ENCODE results near the gene KPNA1. TPM values are rescaled to one million over a fixed set of nuclear protein-coding genes. Genes with fewer than 3 reads are reported as not detected.
"Not testable (repeated sequence)": the region's sequence is repeated elsewhere in the genome, so short reads cannot be mapped to it uniquely, and the experiment has no call there.

Gene KPNA1
- total RNA-seq, 1 donor from 2014 or later, result 82.5 TPM

- no peaks in the 10 kb centered on the region for H3K9me3 Mint-ChIP-seq (ENCODE audit: low read depth)
- H3K27me3 Mint-ChIP-seq, result no peaks in the 10 kb centered on the region
- H3K27ac Mint-ChIP-seq, result no peak overlapping the region
- H3K4me1 Mint-ChIP-seq (ENCODE audit: low read depth), result peaks cover 14% of the 10 kb centered on the region
- no peak for DNase-seq (ENCODE audit: low spot score, unreplicated experiment)
- H3K36me3 Mint-ChIP-seq (ENCODE audit: insufficient read depth), result peaks cover 31% of the 10 kb centered on the region
- no peak overlapping the region for H3K4me3 Mint-ChIP-seq (ENCODE audit: low read depth)
- peak; percentile 57 for TF ChIP-seq CTCF (IDR thresholded peaks at IDR 0.05; ENCODE audit: unreplicated experiment)
Observed at GRCh38 chr3:122458992-122459391, 55.7 kb downstream of the KPNA1 start.

DNA sequence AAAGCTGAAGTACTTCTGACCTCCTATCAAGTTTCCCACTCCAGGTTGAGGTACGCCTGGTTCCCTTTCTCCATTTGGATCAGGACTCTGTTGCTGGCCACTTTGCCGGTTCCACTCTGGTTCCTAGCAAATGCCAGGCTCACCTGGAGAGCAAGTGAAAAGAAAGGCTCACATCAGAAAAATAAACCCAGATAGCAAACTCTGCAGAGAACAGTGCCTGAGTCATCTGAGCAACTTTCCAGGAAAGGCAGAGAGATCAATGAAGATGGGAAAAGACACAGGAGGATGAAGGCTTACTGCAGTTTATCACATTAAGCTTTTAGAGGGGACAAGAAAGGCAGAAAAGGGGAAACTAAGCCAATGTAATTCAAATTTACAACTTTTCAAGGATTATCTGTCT is 57.0 kb downstream of the KPNA1 start:
- Mint-ChIP-seq H3K27ac (peak overlapping the region; percentile 29), H3K9me3 (ENCODE audit: low read depth) (no peaks in the 10 kb centered on the region), H3K27me3 (no peaks in the 10 kb centered on the region), H3K4me3 (ENCODE audit: low read depth) (no peak overlapping the region), H3K36me3 (ENCODE audit: insufficient read depth) (peaks cover 28% of the 10 kb centered on the region), H3K4me1 (ENCODE audit: low read depth) (peaks cover 14% of the 10 kb centered on the region)
- no peak for DNase-seq (ENCODE audit: low spot score, unreplicated experiment)
- TF ChIP-seq CTCF (IDR thresholded peaks at IDR 0.05; ENCODE audit: unreplicated experiment), result no peak

GRCh38 chr3:122456074-122456473 is 58.7 kb downstream of the KPNA1 start:
- TF ChIP-seq CTCF (IDR thresholded peaks at IDR 0.05; ENCODE audit: unreplicated experiment), result no peak
- peaks cover 26% of the 10 kb centered on the region for H3K36me3 Mint-ChIP-seq (ENCODE audit: insufficient read depth)
- H3K27me3 Mint-ChIP-seq, result no peaks in the 10 kb centered on the region
- H3K27ac Mint-ChIP-seq, result no peak overlapping the region
- no peaks in the 10 kb centered on the region for H3K9me3 Mint-ChIP-seq (ENCODE audit: low read depth)
- no peak overlapping the region for H3K4me3 Mint-ChIP-seq (ENCODE audit: low read depth)
- H3K4me1 Mint-ChIP-seq (ENCODE audit: low read depth), result peaks cover 14% of the 10 kb centered on the region
- no peak for DNase-seq (ENCODE audit: low spot score, unreplicated experiment)

DNA sequence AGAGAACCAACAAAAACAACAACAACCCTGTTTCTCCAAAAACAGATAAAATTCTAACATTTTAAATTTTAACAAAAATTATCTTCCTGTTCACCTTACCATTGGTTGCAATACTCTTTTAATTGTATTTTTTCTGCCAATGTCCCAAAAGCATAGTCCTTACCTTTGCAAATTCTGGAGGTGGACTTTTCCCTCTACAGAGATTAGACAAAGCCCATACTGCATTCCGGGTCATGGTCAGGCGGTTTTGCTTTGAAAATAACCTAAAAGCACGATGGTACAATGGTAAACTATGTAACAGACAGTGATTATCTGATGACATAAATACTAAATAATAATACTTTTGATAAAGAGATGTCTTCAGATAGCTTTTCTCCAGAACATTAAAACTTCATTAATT is 63.4 kb downstream of the KPNA1 start:
- H3K36me3 Mint-ChIP-seq (ENCODE audit: insufficient read depth), result peaks cover 45% of the 10 kb centered on the region
- TF ChIP-seq CTCF (IDR thresholded peaks at IDR 0.05; ENCODE audit: unreplicated experiment), result no peak
- H3K9me3 Mint-ChIP-seq (ENCODE audit: low read depth), result peaks cover 6% of the 10 kb centered on the region
- no peaks in the 10 kb centered on the region for H3K27me3 Mint-ChIP-seq
- no peak overlapping the region for H3K4me3 Mint-ChIP-seq (ENCODE audit: low read depth)
- H3K27ac Mint-ChIP-seq, result no peak overlapping the region
- no peak for DNase-seq (ENCODE audit: low spot score, unreplicated experiment)
- peaks cover 3% of the 10 kb centered on the region for H3K4me1 Mint-ChIP-seq (ENCODE audit: low read depth)

DNA sequence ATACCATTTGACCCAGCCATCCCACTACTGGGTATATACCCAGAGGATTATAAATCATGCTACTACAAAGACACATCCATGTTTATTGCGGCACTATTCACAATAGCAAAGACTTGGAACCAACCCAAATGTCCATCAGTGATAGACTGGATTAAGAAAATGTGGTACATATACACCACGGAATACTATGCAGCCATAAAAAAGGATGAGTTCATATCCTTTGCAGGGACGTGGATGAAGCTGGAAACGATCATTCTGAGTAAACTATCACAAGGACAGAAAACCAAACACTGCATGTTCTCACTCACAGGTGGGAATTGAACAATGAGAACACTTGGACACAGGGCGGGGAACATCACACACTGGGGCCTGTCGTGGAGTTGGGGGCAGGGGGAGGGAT is 66.5 kb downstream of the KPNA1 start:
- Mint-ChIP-seq H3K9me3 (ENCODE audit: low read depth) (peaks cover 23% of the 10 kb centered on the region), H3K36me3 (ENCODE audit: insufficient read depth) (peaks cover 67% of the 10 kb centered on the region), H3K4me1 (ENCODE audit: low read depth) (peaks cover 13% of the 10 kb centered on the region)
- not testable (repeated sequence) for H3K27ac Mint-ChIP-seq; DNase-seq (ENCODE audit: low spot score, unreplicated experiment); H3K27me3 Mint-ChIP-seq; H3K4me3 Mint-ChIP-seq (ENCODE audit: low read depth)

GRCh38 chr3:122444491-122444887 is 70.2 kb downstream of the KPNA1 start:
- not testable (repeated sequence) for DNase-seq (ENCODE audit: low spot score, unreplicated experiment); H3K27me3 Mint-ChIP-seq; H3K4me3 Mint-ChIP-seq (ENCODE audit: low read depth)
- Mint-ChIP-seq H3K36me3 (ENCODE audit: insufficient read depth) (peaks cover 73% of the 10 kb centered on the region), H3K4me1 (ENCODE audit: low read depth) (peaks cover 22% of the 10 kb centered on the region), H3K9me3 (ENCODE audit: low read depth) (peaks cover 23% of the 10 kb centered on the region), H3K27ac (peak overlapping the region; percentile 95)

DNA sequence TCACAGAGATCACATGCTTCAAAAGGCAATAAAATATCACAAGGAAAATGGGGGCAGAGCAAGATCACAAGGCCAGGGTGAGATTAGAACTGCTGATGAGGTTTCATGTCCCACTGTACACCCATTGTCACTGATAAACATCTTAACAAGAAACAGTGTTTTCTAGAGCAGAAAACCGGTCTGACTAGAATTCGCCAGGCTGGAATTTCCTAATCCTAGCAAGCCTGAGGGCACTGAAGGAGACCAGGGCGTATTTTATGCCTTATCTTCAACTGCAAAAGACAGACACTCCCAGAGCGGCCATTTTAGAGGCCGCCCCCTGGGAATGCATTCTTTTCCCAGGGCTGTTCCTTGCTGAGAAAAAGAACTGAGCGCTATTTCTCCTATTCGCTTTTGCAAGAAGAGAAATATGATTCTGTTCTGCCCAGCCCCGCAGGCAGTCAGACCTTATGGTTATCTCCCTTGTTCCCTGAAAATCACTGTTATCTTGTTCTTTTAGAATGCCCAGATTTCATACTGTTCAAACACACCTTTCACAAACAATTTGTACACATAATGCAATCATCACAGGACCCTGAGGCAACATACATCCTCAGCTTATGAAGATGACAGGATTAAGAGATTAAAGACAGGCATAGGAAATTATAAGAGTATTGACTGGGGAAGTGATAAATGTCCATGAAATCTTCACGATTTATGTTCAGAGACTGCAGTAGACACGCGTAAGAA is 70.8 kb downstream of the KPNA1 start:
- Mint-ChIP-seq H3K36me3 (ENCODE audit: insufficient read depth) (peaks cover 70% of the 10 kb centered on the region), H3K9me3 (ENCODE audit: low read depth) (peaks cover 23% of the 10 kb centered on the region), H3K27ac (peak overlapping the region; percentile 95), H3K4me1 (ENCODE audit: low read depth) (peaks cover 22% of the 10 kb centered on the region)
- not testable (repeated sequence) for H3K4me3 Mint-ChIP-seq (ENCODE audit: low read depth); H3K27me3 Mint-ChIP-seq
- peak; percentile 11 for DNase-seq (ENCODE audit: low spot score, unreplicated experiment)
